ENCODE measurements around the gene MAN1C1. TPM values are rescaled to one million over a fixed set of nuclear protein-coding genes. Genes with fewer than 3 reads are reported as not detected.

The MAN1C1 gene
- total and polyA plus RNA-seq, 9 of the 15 experiments (the other 6 are each of a cell fraction or from before 2014, with no cell fraction given), result 0.04 to 0.44 (median 0.10) TPM; not detected in 3

DNA sequence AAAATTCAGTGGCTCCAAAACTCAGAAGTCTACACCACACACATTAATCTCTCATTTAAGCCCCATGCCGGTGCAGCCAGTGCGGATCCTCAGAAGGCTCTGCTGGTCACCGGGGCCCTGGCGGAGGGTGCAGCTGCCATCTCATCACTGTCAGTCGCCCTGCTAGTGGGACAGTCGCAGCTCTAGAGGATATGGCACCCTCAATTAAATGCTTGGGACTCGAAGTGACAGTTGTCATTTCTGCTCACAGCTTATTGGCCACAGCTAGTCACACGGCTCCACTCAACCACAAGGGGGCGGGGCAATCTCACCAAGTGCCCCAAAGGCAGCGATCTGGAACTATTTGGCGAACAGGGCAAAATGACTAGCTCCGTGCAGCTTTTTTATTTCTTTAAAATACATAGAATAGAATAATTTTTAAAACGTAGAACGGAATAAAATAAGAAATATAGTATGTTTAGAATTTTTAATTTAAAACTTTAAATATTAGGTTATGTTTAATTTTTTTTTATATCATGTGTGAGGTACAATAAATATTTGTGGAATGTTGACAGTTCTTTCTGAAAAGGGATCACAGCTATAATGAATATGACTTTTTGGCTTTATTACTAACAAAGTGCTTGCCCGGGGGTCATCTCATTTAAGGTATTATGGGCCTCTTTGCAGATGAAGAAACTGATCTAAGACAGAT lies 8.0 kb upstream of the MAN1C1 start (continued):
- TF ChIP-seq, protein P1, sequence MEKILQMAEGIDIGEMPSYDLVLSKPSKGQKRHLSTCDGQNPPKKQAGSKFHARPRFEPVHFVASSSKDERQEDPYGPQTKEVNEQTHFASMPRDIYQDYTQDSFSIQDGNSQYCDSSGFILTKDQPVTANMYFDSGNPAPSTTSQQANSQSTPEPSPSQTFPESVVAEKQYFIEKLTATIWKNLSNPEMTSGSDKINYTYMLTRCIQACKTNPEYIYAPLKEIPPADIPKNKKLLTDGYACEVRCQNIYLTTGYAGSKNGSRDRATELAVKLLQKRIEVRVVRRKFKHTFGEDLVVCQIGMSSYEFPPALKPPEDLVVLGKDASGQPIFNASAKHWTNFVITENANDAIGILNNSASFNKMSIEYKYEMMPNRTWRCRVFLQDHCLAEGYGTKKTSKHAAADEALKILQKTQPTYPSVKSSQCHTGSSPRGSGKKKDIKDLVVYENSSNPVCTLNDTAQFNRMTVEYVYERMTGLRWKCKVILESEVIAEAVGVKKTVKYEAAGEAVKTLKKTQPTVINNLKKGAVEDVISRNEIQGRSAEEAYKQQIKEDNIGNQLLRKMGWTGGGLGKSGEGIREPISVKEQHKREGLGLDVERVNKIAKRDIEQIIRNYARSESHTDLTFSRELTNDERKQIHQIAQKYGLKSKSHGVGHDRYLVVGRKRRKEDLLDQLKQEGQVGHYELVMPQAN (IDR thresholded peaks at IDR 0.05; ENCODE audit: borderline replicate concordance), result no peak
- TF ChIP-seq EWSR1 (IDR thresholded peaks at IDR 0.05; ENCODE audit: borderline replicate concordance, low read depth, partially characterized antibody) (no peak), PYGO2 (tag; IDR thresholded peaks at IDR 0.05) (no peak), GTF2E2 (tag; IDR thresholded peaks at IDR 0.05) (no peak), HIVEP1 (CRISPR knock-in tag; IDR thresholded peaks at IDR 0.05) (no peak), STAT5A (IDR thresholded peaks at IDR 0.05; ENCODE audit: borderline replicate concordance, low read length) (no peak), NFRKB (IDR thresholded peaks at IDR 0.05; ENCODE audit: low read depth) (no peak), ESRRA (IDR thresholded peaks at IDR 0.05; ENCODE audit: borderline replicate concordance, low read depth) (no peak), ATF1 (CRISPR knock-in tag; IDR thresholded peaks at IDR 0.05) (no peak), ATF1 (tag; IDR thresholded peaks at IDR 0.05) (peak; percentile 19; the same call in 1 of the 2 replicates), ZFP30 (CRISPR knock-in tag; IDR thresholded peaks at IDR 0.05; ENCODE audit: borderline replicate concordance) (no peak), ZSCAN29 (IDR thresholded peaks at IDR 0.05) (no peak), MEIS2 (IDR thresholded peaks at IDR 0.05; ENCODE audit: partially characterized antibody) (peak; percentile 80), ZNF184 (CRISPR knock-in tag; IDR thresholded peaks at IDR 0.05) (no peak), PRPF4 (IDR thresholded peaks at IDR 0.05; ENCODE audit: insufficient read depth, low read depth, low read length, poor library complexity, severe bottlenecking) (no peak), RBM14 (IDR thresholded peaks at IDR 0.05; ENCODE audit: borderline replicate concordance, insufficient read depth, low read depth, low read length) (no peak), OTX1 (CRISPR knock-in tag; IDR thresholded peaks at IDR 0.05) (no peak), ASH1L (IDR thresholded peaks at IDR 0.05; ENCODE audit: borderline replicate concordance, low read depth, partially characterized antibody) (no peak), MECOM (CRISPR knock-in tag; IDR thresholded peaks at IDR 0.05) (no peak)
- TF ChIP-seq, protein P2, sequence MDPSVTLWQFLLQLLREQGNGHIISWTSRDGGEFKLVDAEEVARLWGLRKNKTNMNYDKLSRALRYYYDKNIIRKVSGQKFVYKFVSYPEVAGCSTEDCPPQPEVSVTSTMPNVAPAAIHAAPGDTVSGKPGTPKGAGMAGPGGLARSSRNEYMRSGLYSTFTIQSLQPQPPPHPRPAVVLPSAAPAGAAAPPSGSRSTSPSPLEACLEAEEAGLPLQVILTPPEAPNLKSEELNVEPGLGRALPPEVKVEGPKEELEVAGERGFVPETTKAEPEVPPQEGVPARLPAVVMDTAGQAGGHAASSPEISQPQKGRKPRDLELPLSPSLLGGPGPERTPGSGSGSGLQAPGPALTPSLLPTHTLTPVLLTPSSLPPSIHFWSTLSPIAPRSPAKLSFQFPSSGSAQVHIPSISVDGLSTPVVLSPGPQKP (CRISPR knock-in tag; IDR thresholded peaks at IDR 0.05), result no peak
- TF ChIP-seq, protein P3, sequence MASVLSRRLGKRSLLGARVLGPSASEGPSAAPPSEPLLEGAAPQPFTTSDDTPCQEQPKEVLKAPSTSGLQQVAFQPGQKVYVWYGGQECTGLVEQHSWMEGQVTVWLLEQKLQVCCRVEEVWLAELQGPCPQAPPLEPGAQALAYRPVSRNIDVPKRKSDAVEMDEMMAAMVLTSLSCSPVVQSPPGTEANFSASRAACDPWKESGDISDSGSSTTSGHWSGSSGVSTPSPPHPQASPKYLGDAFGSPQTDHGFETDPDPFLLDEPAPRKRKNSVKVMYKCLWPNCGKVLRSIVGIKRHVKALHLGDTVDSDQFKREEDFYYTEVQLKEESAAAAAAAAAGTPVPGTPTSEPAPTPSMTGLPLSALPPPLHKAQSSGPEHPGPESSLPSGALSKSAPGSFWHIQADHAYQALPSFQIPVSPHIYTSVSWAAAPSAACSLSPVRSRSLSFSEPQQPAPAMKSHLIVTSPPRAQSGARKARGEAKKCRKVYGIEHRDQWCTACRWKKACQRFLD (CRISPR knock-in tag; IDR thresholded peaks at IDR 0.05), result no peak
- TF ChIP-seq, protein P4, sequence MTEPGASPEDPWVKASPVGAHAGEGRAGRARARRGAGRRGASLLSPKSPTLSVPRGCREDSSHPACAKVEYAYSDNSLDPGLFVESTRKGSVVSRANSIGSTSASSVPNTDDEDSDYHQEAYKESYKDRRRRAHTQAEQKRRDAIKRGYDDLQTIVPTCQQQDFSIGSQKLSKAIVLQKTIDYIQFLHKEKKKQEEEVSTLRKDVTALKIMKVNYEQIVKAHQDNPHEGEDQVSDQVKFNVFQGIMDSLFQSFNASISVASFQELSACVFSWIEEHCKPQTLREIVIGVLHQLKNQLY (CRISPR knock-in tag; conservative IDR thresholded peaks at IDR 0.05), result no peak
- TF ChIP-seq, protein P5, sequence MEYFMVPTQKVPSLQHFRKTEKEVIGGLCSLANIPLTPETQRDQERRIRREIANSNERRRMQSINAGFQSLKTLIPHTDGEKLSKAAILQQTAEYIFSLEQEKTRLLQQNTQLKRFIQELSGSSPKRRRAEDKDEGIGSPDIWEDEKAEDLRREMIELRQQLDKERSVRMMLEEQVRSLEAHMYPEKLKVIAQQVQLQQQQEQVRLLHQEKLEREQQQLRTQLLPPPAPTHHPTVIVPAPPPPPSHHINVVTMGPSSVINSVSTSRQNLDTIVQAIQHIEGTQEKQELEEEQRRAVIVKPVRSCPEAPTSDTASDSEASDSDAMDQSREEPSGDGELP (CRISPR knock-in tag; IDR thresholded peaks at IDR 0.05; ENCODE audit: borderline replicate concordance), result peak; percentile 46; the same call in 1 of the 2 replicates
